HG03175 (cell line): ENCODE data around the gene TAOK1.
"Not testable (repeated sequence)": the region's sequence is repeated elsewhere in the genome, so short reads cannot be mapped to it uniquely, and the experiment has no call there.

Experiments
- ATAC-seq: cut with Tn5 transposase; IDR thresholded peaks from one replicate; pipeline ENCODE4 v1.9.1; 2021; ENCODE audit warnings: mild to moderate bottlenecking, moderate library complexity; ENCODE audit not compliant: unreplicated experiment

Gene TAOK1

GRCh38 chr17:29389982-29390850 lies at the start of gene TAOK1:
Gene TAOK1, plus strand, starts transcription at chr17:29390363. Its CDS starts 61,186 bp downstream, at chr17:29451549.
- ATAC-seq = peak; percentile 82

DNA sequence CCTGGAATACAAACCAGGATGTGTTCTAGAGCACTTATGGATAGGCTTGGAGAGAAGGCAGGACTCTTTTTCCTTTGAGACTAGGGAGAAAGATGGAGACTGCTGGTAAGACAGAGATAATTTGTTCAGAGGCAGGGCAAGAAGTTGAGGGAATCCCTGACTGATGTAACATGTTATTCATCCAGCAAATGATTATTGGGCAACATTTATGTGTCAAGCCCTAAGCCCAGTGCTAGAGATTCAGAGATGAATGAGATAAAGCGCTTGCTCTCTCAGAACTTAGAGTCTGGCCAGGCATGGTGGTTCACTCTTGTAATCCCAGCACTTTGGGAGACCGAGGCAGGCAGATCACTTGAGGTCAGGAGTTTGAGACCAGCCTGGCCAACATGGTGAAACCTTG lies 48.4 kb upstream of the TAOK1 start:
- no peak for ATAC-seq

DNA sequence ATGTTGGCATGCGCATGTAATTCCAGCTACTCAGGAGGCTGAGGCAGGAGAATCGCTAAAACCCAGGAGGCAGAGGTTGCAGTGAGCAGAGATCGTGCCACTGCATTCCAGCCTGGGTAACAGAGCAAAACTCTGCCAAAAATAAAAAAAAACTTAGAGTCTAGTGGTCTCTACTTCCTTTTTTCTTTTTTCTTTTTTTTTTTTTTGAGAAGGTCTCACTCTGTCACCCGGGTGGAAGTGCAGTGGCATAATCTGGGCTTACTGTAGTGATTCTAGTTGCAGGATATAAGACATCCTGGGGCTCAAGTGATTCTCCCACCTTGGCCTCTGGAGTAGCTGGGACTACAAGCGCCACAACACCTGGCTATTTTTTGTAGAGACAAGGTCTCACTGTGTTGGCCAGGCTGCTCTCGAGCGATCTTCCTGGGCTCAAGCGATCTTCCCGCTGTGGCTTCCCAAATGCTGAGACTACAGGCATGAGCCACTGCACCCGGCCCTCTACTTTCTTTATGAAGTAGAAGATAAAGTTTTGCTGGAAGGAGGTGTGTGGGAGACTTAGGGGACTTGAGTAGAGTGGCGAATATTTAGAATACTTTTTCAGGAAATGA lies 47.9 kb upstream of the TAOK1 start:
- no peak for ATAC-seq

DNA sequence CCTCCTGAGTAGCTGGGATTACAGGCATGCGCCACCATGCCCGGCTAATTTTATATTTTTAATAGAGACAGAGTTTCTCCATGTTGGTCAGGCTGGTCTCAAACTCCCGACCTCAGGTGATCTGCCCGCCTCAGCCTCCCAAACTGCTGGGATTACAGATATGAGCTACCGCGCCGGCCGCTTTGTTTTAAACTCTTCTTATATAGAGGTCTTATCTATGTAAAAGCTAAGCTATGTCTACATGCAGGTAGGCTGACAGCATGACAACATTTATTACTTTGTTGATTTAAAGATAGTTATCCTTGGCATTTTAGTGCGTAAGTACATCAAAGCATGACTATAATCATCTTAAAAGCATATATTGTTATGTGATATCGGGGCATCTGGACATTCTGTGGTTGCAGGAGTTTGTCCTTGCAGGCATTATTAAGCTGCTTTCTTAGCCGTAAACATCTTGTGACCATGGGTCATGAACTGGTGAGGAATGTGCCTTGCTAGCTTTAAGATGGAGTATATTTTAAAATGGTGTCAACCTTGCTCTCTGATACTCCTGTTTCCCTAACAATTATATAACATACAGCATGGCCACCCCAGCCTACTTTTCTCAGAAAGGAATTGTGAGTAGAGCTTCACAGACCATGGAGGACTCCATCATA lies 45.8 kb upstream of the TAOK1 start:
- ATAC-seq = no peak

GRCh38 chr17:29345066-29345465 lies 45.1 kb upstream of the TAOK1 start:
- ATAC-seq = no peak

- ATAC-seq = not testable (repeated sequence)
Measured at GRCh38 chr17:29345470-29345869, 44.7 kb upstream of the TAOK1 start.

DNA sequence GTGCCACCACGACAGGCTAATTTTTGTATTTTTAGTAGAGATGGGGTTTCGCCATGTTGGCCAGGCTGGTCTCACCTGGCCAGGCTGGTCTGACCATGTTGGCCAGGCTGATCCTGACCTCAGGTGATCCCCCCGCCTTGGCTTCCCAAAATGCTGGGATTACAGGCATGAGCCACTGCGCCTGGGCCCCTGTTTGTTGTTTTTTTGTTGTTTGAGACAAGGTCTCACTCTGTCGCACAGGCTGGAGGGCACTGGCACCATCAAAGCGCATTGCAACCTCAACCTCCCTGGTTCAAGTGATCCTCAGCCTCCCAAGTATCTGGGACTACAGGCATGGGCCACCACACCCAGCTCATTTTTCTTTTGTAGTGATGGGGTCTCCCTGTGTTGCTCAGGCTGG lies 43.7 kb upstream of the TAOK1 start:
- no peak for ATAC-seq

- no peak for ATAC-seq
Measured at GRCh38 chr17:29347831-29348629, 42.1 kb upstream of the TAOK1 start.

DNA sequence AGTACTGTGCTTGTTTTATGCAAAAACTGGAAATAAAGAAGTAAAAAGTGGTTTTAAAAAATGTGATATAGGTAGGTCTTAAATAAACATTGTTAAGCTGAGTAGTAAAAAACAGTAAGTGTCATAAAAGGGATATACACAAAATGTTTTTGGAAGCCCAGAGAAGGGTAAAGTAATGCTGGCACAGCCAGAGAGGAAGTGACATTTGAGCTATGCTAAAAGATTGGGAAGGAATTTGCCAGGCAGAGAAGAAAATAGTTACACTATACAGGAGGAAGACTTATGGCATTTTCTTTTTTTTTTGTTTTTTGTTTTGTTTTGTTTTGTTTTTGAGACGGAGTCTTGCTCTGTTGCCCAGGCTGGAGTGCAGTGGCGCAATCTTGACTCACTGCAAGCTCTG lies 40.8 kb upstream of the TAOK1 start:
- no peak for ATAC-seq

- no peak for ATAC-seq
Measured at GRCh38 chr17:29352146-29352545, 38.0 kb upstream of the TAOK1 start.

- ATAC-seq = no peak
Measured at GRCh38 chr17:29357232-29357631, 32.9 kb upstream of the TAOK1 start.

DNA sequence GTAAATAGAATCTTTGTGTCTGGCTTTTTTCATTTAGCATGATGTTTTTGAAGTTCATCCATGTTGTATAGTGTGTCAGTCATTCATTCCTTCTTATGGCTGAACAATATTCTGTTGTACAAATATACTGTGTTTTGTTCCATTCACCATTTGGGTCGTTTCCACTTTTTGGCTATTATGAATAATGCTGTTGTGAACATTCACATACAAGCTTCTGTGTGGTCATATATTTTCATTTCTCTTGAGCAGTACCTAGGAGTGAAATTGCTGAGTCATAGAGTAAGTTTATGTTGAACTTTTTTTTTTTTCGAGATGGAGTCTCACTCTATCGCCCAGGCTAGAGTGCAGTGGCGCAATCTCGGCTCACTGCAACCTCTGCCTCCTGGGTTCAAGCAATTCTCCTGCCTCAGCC lies 32.3 kb upstream of the TAOK1 start:
- ATAC-seq = no peak

GRCh38 chr17:29358416-29358815 lies 31.7 kb upstream of the TAOK1 start:
- ATAC-seq = no peak

- ATAC-seq = no peak
Measured at GRCh38 chr17:29359777-29360176, 30.4 kb upstream of the TAOK1 start.

GRCh38 chr17:29363716-29364115 lies 26.4 kb upstream of the TAOK1 start:
- no peak for ATAC-seq

- no peak for ATAC-seq
Measured at GRCh38 chr17:29364691-29365090, 25.5 kb upstream of the TAOK1 start.

DNA sequence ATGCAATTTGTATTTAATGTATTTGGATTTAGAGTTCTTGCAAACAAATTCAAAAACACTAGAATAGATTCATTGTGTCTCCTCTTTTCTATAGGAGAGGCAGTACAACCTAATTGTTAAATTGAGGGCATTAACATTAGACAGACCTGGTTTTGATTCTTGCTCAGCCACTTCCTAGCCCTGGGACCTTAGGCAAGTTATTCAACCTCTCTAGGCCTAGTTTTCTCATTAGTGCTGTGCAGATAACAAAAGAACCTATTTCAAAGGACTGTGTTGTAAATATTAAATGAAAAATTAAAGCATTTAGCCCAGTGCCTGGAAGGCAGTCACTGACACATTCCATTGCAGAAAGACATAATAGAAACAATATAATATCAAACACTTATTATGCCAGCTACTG lies 22.0 kb upstream of the TAOK1 start:
- no peak for ATAC-seq

DNA sequence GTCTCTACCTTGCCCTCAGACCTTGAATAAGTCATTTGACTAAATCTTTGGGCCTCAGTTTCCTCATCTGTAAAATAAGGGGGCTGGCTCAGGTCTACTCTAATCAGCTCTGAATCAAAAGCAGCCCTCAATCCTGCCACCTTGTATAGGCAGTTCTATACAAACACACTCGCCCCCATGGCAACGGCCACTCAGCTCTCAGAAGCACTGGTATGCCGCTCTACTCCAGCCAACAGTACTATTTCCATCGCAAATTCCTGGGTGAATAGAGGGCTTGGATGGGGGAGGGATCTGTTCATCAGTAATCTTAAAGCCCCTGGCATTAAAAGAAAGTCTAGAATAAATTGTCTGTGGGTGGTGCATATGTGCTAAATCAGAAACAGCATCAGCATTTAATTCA lies 21.2 kb upstream of the TAOK1 start:
- ATAC-seq = no peak

GRCh38 chr17:29369831-29370735 lies 20.1 kb upstream of the TAOK1 start:
- ATAC-seq = no peak

DNA sequence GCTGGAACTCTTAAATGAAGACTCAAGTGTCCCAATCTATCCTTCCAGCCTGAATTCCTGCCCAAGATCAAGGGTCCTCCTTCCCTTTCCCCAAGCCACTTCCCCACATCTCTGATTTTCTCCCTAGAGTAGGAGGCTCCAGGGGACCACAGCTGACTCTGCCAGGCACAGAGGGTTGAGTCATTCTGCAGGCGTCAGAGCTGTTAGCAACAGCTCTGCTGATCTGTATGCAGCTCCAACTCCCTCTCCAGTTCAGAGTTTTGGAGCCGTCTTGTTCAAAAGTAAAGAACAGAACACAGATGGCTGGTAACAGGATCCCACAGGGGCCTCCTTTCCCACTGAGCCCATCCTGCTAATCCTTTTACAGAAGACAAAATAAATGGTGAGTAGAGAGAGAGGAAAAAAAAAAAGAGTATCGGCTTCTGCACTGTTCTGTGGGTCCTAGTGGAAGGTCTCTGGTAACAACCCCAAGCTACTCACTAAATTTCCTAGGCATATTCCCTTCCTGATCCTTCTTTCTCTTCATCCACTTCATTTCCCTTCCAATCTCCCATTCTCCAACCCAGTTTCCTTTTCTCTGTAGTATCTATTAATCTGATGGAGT lies 13.4 kb upstream of the TAOK1 start:
- ATAC-seq = no peak
